Measurements from ENCODE around the gene BANK1.

DNA sequence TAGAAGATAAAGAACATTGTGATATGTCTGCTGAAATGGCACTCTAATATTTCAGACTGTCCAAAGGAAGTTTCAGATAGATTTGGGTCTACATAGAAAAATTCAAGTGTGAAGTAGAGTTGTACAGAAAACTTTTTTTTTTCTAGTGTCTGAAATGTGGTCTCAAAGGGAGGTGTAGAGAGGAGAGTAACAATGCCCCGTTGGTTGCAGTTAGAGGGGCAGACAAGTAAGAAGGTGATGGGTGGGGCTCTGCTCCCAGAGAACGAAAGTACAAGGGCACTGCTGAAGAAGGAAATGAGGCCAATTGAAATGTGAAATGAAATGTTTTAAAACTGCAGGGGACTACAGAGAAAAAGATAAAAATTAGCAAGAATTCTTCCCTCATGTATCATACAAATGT lies 177.8 kb downstream of the BANK1 start:
- TF ChIP-seq CTCF (IDR thresholded peaks at IDR 0.05; ENCODE audit: control extremely low read depth in 1 of 3, insufficient read depth in 1 of 3, low read depth in 1 of 3, low read length in 3 of 3) (no peak), POLR2A (IDR thresholded peaks at IDR 0.05; ENCODE audit: control extremely low read depth in 1 of 2, low read depth in 2 of 2, low read length in 2 of 2) (no peak), E2F6 (IDR thresholded peaks at IDR 0.05) (no peak), SIN3A (conservative IDR thresholded peaks at IDR 0.05 in 1 of 2, IDR thresholded peaks at IDR 0.05 in 1 of 2; ENCODE audit: low read depth in 1 of 2, low read length in 2 of 2) (no peak), EGR1 (IDR thresholded peaks at IDR 0.05; ENCODE audit: borderline replicate concordance, low read depth, low read length) (no peak), TCF12 (IDR thresholded peaks at IDR 0.05; ENCODE audit: low read depth, low read length) (no peak), JUN (IDR thresholded peaks at IDR 0.05; ENCODE audit: low read depth, low read length) (no peak), CHD2 (IDR thresholded peaks at IDR 0.05; ENCODE audit: low read length) (no peak), NANOG (IDR thresholded peaks at IDR 0.05; ENCODE audit: insufficient read depth, low read depth, low read length, poor library complexity, severe bottlenecking) (no peak), ASH2L (IDR thresholded peaks at IDR 0.05; ENCODE audit: low read length) (no peak)
